Stimulated activated naive B cell treated with anti-CD40 and anti-IgM and Interleukin-4, amounts not matched to agents 10 μg/mL and 1 μg/mL and 100 μg/mL, for 72 hours (primary cell): Measurements from ENCODE around the gene YY1.
A peak's percentile ranks its signal among the peaks of the same experiment; 100 is the strongest.
"Not testable (repeated sequence)": the region's sequence is repeated elsewhere in the genome, so short reads cannot be mapped to it uniquely, and the experiment has no call there.

Source experiments
- ATAC-seq, 2 donors: fragments of 150-1000 bp; cut with Tn5 transposase; replicated peaks; 2 replicates each; pipeline ENCODE4 v1.10.0; 2021; ENCODE audit warnings: moderate library complexity in 1 of 2
- DNase-seq: peaks from one replicate; pipeline ENCODE4 v3.0.0; 2021
- H3K27ac Mint-ChIP-seq: one replicate; pipeline ENCODE4 v1.8.0; 2022; ENCODE audit warnings: mild to moderate bottlenecking, mixed read lengths
- H3K27me3 Mint-ChIP-seq, 2 donors: one replicate each; pipeline ENCODE4 v1.8.0; 2022; ENCODE audit warnings: mixed read lengths in 2 of 2
- H3K36me3 Mint-ChIP-seq, 2 donors: one replicate each; pipeline ENCODE4 v1.8.0; 2022; ENCODE audit warnings: mixed read lengths in 2 of 2, mild to moderate bottlenecking in 1 of 2
- H3K4me1 Mint-ChIP-seq, 2 donors: one replicate each; pipeline ENCODE4 v1.8.0; 2022; ENCODE audit warnings: mixed read lengths in 2 of 2, mild to moderate bottlenecking in 1 of 2
- H3K4me3 Mint-ChIP-seq, 2 donors: one replicate each; pipeline ENCODE4 v1.8.0; 2022; ENCODE audit warnings: mild to moderate bottlenecking in 2 of 2, mixed read lengths in 2 of 2, moderate library complexity in 1 of 2
- H3K9me3 Mint-ChIP-seq, 2 donors: one replicate each; pipeline ENCODE4 v1.8.0; 2022; ENCODE audit warnings: mixed read lengths in 2 of 2, mild to moderate bottlenecking in 1 of 2

The YY1 gene

DNA sequence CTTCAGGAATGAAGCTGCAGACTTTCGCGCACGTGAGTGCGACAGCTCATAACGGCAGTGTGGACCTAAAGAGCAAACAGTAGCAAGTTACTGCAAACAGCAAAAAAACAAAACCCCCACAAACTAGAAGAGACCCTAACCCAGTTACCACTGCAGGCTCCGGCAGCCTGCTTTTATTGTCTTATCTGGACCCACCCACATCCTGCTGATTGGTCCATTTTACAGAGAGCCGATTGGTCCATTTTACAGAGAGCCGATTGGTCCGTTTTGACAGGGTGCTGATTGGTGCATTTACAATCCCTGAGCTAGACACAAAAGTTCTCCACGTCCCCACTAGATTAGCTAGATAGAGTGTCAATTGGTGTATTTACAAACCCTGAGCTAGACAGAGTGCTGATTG, 31.4 kb upstream of the YY1 start:
- not testable (repeated sequence) for H3K27ac Mint-ChIP-seq, H3K4me3 Mint-ChIP-seq, H3K27me3 Mint-ChIP-seq, H3K4me1 Mint-ChIP-seq, H3K36me3 Mint-ChIP-seq, H3K9me3 Mint-ChIP-seq, ATAC-seq, DNase-seq

DNA sequence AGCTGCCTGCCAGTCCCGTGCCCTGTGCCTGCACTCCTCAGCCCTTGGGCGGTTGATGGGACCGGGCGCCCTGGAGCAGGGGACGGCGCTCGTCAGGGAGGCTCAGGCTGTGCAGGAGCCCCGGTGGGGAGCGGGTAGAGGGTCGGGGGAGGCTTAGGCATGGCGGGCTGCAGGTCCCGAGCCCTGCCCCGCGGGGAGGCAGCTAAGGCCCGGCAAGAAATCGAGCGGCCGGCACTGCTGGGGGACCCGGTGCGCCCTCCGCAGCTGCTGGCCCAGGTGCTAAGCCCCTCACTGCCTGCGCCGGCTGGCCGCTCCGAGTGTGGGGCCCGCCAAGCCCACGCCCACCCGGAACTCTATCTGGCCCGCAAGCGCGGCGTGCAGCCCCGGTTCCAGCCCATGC, 30.8 kb upstream of the YY1 start:
- H3K36me3 Mint-ChIP-seq, H3K27ac Mint-ChIP-seq, DNase-seq, H3K9me3 Mint-ChIP-seq, H3K4me1 Mint-ChIP-seq, ATAC-seq, H3K4me3 Mint-ChIP-seq, H3K27me3 Mint-ChIP-seq: not testable (repeated sequence)

DNA sequence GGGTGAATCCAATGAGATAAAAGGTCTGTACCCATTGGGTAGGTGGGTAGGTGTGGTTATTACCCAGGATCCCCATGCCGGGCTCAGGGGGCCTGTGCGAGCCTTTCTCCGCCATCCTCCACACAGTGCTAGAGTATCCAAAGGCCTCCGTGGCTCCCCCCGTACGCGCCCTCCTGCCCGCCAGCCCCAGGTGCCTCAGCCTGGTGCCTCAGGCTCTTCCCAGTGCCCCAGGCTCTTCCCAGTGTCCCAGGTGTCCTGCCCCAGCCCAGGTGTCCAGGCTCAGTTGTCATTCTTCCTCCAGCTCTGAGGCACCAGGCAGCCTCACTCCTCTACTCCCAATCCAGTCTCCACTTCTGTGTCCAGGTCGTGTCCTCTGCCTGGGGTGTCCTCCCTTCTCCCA, 27.6 kb upstream of the YY1 start:
- no peak for ATAC-seq
- no peak overlapping the region for H3K4me3 Mint-ChIP-seq
- no peak overlapping the region for H3K27ac Mint-ChIP-seq

DNA sequence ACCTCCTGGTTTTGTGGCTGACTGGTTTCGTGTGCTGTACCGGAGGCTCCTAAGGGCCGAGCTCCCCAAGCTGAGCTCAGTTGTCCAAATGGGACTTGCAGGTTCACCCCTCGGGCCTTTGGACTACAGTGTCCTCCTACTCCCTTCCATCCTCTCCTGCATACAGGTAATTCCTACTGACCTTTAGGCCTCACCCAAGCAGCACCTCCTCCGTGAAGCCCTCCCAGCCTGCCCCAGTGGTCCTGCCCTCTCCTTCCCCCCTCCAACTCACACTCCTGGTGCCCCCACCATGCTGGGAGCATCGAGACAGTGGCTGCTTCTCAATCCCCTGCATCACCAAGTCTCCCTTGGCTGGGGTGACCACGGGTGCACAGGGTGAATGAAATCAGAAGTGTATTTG, 27.1 kb upstream of the YY1 start:
- Mint-ChIP-seq H3K4me3 (no peak overlapping the region), H3K4me1 (peaks cover 7 to 20% of the 10 kb centered on the region in 2 donors), H3K36me3 (no peaks in the 10 kb centered on the region), H3K9me3 (peaks cover 0 to 2% of the 10 kb centered on the region in 2 donors), H3K27me3 (no peaks in the 10 kb centered on the region), H3K27ac (no peak overlapping the region)
- ATAC-seq (no peak), DNase-seq (no peak)

More for the DNA sequence above, 27.6 kb upstream of the YY1 start:
- no peaks in the 10 kb centered on the region for H3K27me3 Mint-ChIP-seq
- H3K4me1 Mint-ChIP-seq, result peaks cover 7 to 20% of the 10 kb centered on the region in 2 donors
- H3K9me3 Mint-ChIP-seq, result peaks cover 0 to 2% of the 10 kb centered on the region in 2 donors
- no peak for DNase-seq
- no peaks in the 10 kb centered on the region for H3K36me3 Mint-ChIP-seq

DNA sequence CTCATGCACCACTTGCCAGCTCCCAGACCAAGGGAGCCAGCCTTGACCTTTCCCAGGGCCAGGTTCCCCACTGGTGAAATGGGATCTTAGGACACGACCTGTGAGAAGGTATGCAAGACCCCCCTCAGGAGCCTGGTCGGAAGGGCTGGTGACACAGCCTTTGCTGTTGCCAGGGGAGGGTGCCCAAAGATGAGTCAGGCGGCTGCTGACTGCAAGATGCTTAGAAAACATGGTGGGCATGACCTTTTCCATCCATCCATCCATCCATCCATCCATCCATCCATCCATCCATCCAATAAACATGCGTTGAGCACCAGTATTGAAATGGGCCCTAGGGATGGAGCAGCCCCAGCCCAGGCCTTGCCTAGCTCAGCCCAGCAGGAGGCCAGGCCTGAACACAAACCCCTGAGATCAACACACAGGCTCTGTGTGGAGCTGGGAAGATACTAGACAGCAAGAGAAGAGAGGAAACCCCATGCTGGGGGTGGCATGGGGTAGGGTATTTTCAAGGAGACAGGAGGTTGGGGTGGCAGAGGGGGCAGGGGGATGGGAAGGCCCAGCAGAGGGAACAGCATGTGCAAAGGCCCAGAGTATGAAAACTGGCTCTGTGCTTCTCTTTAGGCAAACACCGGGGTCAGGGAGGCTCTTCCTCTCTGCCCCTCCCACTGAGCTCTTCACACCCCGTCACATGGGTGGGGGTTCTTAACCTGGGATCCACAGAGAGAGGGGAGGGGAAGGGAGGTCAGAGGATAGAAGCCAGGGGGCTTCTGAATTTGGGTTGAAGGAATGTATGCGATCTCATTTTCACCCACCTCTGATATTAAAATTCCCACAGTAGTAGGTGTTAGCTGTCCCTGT, 26.2 kb upstream of the YY1 start:
- DNase-seq (no peak), ATAC-seq (no peak)
- no peaks in the 10 kb centered on the region for H3K36me3 Mint-ChIP-seq
- H3K4me1 Mint-ChIP-seq, result peaks cover 7 to 20% of the 10 kb centered on the region in 2 donors
- H3K4me3 Mint-ChIP-seq, result peak overlapping the region; percentile 44 to 71
- peak overlapping the region; percentile 79 for H3K27ac Mint-ChIP-seq
- peaks cover 0 to under 1% of the 10 kb centered on the region in 2 donors for H3K9me3 Mint-ChIP-seq
- no peaks in the 10 kb centered on the region for H3K27me3 Mint-ChIP-seq

DNA sequence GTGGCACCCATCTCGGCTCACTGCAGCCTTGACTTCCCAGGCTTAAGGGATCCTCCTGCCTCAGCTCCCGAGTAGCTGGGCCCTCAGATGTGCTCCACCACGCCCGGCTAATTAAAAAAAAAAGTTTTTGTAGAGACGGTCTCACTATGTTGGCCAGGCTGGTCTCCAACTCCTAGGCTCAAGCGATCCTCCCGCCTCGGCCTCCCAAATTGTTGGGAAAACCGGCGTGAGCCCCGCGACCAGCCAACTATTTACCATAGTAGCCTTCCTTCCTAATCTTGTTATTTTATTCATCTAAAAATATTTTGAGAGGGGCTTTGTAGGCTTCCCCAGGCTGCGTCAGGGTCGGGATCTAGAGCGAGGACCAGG, 25.4 kb upstream of the YY1 start:
- DNase-seq (no peak), ATAC-seq (no peak)
- peak overlapping the region; percentile 80 to 89 for H3K4me3 Mint-ChIP-seq
- peaks cover 7 to 20% of the 10 kb centered on the region in 2 donors for H3K4me1 Mint-ChIP-seq
- peak overlapping the region; percentile 91 for H3K27ac Mint-ChIP-seq
- no peaks in the 10 kb centered on the region for H3K27me3 Mint-ChIP-seq
- H3K36me3 Mint-ChIP-seq, result no peaks in the 10 kb centered on the region
- H3K9me3 Mint-ChIP-seq, result no peaks in the 10 kb centered on the region

DNA sequence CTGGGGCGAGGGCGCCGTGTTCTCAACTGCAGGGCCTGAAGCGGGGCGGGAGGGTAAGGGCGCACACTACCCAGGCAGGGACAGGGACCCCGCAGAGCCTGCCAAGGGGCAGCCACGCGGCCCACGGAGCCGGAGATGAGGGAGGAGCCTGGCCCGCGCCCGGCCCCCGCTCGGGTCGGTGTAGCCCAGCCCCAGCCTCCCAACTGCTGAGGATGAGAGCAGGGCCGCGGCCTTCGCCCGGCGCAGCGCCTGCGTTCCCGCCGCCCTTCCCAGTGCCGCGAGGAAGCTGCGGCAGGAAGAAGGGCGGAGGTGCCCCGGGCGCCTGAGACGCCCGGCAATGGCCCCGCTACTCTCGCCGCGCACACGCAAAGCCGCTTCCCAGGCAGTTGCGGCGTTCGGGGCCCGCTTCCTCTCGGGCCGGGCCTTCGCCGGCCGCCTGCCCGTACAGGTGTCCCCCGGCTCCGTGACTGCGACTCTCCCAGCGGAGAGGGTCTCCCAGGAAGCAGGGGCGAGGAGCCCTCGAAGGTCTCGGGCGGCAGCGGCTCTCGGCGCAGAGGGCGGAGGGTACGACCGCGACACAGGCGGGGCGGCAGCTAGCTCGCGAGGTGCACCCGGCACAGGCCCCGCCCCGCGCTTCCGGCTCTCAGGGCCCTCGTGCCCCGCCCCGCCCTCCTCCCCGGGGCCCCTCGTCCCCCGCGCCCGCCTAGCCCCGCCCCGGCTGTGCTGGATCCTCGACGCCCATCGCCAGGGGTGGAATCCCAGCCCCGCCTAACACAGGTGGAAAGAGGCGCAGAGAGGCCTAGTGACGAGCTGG, 24.8 kb upstream of the YY1 start:
- no peaks in the 10 kb centered on the region for H3K36me3 Mint-ChIP-seq
- H3K27ac Mint-ChIP-seq, result peak overlapping the region; percentile 91
- H3K9me3 Mint-ChIP-seq, result no peaks in the 10 kb centered on the region
- no peaks in the 10 kb centered on the region for H3K27me3 Mint-ChIP-seq
- DNase-seq (peak; percentile 82), ATAC-seq (peak; percentile 95 to 96)
- H3K4me1 Mint-ChIP-seq, result peaks cover 7 to 20% of the 10 kb centered on the region in 2 donors
- H3K4me3 Mint-ChIP-seq, result peak overlapping the region; percentile 82 to 89

DNA sequence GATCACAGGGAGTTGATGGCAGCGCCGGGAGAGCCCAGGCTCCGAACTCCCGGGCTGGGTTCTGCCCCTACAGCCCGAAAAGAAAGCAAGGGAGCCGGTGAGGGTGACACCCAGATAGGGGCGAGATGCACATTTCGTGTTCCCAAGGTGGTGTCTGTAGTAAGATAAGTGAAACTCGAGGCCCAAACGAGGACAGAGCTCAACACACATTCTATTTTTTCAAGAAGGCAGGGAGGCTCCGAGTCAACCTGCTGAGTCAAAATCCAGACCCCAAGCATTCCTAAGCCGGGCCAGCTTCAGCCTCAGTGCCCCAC, 24.2 kb upstream of the YY1 start:
- DNase-seq (no peak), ATAC-seq (peak; percentile 16 to 21)
- Mint-ChIP-seq H3K4me3 (peak overlapping the region; percentile 82 to 89), H3K27me3 (no peaks in the 10 kb centered on the region), H3K27ac (peak overlapping the region; percentile 91), H3K9me3 (no peaks in the 10 kb centered on the region), H3K4me1 (peaks cover 7 to 20% of the 10 kb centered on the region in 2 donors), H3K36me3 (no peaks in the 10 kb centered on the region)

DNA sequence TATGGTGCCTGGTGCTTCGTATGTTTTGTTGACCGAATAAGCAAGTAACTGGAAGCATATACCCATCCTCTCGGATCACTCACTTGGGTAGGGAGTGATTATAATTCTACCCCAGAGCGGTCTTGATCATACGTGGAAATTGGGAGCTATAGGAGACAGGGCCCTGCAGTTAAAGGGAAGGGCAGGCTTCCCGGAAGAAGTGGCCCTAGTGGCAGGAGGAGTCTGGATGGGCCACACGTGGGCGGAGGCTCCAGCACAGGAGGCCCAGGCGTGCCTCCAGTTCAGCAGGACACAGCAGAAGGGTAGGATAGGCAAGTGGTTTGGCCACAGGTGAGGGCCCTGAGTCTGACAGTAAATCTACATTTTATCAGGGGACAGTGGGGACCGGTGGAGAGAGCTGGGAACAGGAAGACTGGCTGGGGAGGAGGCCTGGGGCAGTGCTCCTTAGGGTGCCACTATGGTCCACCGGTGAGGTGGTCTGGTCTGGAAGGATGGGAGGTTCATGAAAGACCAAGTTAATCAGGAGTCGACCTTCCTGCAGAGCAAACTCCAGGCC, 23.5 kb upstream of the YY1 start:
- Mint-ChIP-seq H3K9me3 (no peaks in the 10 kb centered on the region), H3K4me3 (no peak overlapping the region), H3K27ac (peak overlapping the region; percentile 10), H3K4me1 (peaks cover 7 to 20% of the 10 kb centered on the region in 2 donors), H3K27me3 (no peaks in the 10 kb centered on the region), H3K36me3 (no peaks in the 10 kb centered on the region)
- DNase-seq (no peak), ATAC-seq (no peak)

DNA sequence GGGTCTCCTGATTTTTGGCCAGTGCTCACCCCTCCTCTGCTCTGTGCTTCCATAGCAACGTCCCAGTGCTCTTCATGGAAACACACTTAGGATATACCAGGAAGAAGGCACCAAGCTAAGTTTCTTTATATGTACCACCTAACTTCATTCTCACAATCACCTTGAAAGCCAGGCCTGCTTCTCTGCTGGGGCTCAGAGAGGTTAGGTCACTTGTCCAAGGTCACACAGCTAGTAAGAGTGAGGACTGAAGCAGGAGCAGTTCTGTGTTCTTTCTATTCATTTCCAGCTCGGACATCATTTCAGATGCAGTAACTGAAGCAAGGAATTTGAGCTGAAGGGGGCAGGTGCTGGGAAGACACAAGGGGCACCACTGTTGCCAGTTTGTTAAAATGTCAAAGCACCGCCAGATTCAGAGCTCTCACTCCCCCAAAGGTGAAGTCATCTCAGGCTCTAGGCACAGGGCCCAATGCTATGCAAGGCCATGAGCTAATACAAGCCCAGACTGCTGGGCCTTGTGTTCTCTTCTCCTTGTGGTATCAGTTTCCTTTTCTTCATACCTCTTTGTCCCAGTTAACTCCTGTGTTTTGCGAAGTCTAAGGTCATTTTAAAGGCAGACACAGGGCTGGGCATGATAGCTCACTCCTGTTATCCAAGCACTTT, 19.7 kb upstream of the YY1 start:
- Mint-ChIP-seq H3K4me1 (peaks cover 8 to 14% of the 10 kb centered on the region in 2 donors), H3K27me3 (no peaks in the 10 kb centered on the region), H3K36me3 (no peaks in the 10 kb centered on the region), H3K9me3 (no peaks in the 10 kb centered on the region), H3K4me3 (no peak overlapping the region), H3K27ac (no peak overlapping the region)
- DNase-seq, result no peak
- no peak for ATAC-seq

DNA sequence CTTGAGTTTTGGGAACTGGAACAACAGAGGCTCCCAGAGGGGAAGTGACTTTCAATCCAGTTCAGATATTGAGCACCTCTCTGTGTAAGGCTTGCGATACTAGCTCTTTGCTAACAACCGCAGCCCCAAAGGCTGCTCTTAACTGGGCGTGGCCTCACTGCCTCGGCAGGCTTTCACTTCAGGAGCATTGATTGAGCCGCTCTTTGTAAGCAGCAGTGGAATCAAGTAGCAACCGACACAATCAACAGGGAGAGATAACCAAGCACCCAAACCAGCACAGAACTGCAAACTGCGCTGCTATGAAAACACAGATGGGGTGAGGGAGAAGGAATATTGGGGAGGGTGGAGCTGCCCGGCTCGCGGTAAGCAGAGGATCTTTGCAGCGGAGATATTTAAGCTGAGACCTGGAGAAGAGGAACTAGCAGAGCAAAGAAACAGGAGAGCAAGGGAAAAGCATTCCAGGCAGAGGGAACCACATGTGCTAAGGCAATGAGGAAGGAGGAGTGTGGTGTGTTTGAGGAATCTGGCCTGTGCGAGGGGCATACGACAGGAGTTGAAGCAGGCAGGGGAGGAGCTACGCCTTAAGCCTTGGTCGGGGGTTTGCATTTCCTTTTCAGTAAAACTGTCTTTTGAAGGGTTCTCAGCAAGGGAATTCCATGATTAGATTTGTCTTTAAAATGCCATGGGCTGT, 17.3 kb upstream of the YY1 start:
- Mint-ChIP-seq H3K4me1 (peaks cover 6 to 18% of the 10 kb centered on the region in 2 donors), H3K4me3 (no peak overlapping the region), H3K36me3 (peaks cover 0 to 4% of the 10 kb centered on the region in 2 donors), H3K27ac (no peak overlapping the region), H3K9me3 (no peaks in the 10 kb centered on the region), H3K27me3 (no peaks in the 10 kb centered on the region)
- ATAC-seq (peak; percentile 93 to 94), DNase-seq (peak; percentile 37)

DNA sequence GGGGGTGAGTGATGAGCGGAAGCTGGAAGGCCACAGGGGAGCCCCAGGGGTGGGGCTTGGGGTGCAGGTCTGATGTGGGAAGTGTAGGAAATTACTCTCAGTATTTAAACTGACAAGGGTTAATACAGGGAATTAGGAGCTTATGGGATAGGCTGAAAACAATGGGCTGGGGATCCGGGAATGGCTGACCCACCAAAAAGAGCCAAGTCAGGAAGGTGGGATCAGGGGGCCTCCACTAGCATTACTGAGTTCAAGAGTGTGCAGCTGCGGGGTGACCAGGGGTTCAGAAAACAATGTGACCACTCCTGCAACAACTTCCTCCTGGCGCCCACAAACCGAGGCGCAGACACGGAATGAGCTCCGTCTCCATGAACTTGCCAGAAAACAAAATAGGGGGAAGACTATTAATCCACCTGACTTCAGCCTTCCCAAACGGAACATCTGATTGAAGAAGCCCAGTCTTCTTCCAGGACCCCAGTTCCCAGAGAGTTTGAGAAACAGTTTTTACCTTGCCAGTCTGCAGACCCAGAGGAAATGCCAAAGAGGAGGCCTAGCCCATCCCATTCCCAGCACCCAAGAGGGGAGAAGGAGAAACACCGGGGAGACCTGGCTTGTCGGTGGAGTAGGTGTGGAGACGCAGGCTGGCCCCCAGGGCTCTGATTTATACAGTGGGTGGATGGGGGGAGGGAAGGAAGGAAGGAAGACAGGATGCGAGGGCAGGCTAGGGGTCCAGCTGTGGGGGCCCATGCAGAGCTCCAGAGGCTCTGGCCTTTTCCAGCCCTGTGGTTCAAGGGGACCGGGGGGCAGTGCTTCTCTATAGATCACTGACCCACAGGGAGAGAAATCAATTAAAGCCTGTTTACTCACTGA, 16.5 kb upstream of the YY1 start:
- no peak for DNase-seq
- no peak overlapping the region for H3K4me3 Mint-ChIP-seq
- no peaks in the 10 kb centered on the region for H3K9me3 Mint-ChIP-seq
- peaks cover 6 to 18% of the 10 kb centered on the region in 2 donors for H3K4me1 Mint-ChIP-seq
- no peak for ATAC-seq
- H3K36me3 Mint-ChIP-seq, result peaks cover 0 to 4% of the 10 kb centered on the region in 2 donors
- no peak overlapping the region for H3K27ac Mint-ChIP-seq
- no peaks in the 10 kb centered on the region for H3K27me3 Mint-ChIP-seq
